ENCODE results near the gene CADM1. TPM values are rescaled to one million over a fixed set of nuclear protein-coding genes. Genes with fewer than 3 reads are reported as not detected.

The CADM1 gene
- total and polyA plus RNA-seq, 5 donors from 2014 or later = 3.6 to 11.3 (median 6.9) TPM

DNA sequence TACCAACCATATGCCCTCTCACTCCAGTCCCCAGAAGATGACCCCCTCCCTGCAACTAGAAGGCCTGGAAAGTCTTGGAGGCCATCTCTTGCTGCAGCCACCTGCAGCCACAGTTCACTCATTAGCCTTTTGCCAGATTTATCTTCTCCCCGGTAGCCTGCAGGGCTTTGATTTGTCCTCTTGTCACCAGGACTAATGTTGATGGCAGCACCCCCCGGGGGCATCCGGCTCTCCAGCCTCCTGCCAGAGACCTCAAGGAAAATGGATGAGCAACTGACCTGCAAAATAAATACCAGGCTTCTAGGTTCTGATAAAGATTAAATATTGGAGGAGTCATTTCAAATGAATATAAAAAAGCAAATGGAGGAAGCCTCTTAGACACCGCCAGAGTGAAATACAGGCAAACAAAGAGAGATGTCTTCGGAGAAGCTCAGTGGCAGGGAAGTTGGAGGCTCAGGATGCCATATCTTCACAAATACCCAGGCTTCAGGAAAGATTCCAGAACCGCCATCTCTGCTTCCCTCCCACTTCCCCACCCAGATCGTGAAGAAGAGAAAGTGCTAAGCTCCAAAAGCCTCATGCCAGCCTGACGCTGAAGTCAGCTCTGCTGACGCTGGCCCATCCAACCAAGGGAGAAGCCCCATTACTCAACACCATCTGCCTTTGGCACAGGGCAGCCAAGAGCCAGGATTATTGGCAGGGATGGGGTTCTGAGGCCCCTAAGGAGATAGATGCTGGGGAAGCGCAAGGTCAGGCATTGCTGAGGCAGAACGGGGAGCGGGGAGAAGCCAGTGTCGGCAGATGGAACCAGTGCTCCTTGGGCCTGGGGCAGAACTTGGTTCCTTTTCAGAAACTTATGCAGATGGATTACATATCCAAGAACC, 362.7 kb downstream of the CADM1 start:
- Mint-ChIP-seq H3K27ac (no peak overlapping the region), H3K4me3 (peak overlapping the region in 1 of 4 donors; percentile 56), H3K4me1 (no peaks in the 10 kb centered on the region), H3K27me3 (peaks cover 13% of the 10 kb centered on the region), H3K9me3 (peaks cover 0 to 2% (median 0%) of the 10 kb centered on the region in 7 donors), H3K36me3 (no peaks in the 10 kb centered on the region)
- Histone ChIP-seq H3K4me3 (ENCODE audit: low read depth, low read length) (no peak overlapping the region), H3K4me1 (ENCODE audit: control insufficient read depth, insufficient read depth, low read length, poor library complexity, severe bottlenecking) (no peaks in the 10 kb centered on the region), H3K27me3 (ENCODE audit: control insufficient read depth, insufficient read depth, low read length) (no peaks in the 10 kb centered on the region), H3K36me3 (ENCODE audit: control insufficient read depth, insufficient read depth, low read length) (no peaks in the 10 kb centered on the region), H3K9me3 (ENCODE audit: control insufficient read depth in 2 of 2, low read length in 2 of 2) (no peaks in the 10 kb centered on the region), H3K27ac (ENCODE audit: insufficient read depth, low read length, poor library complexity, severe bottlenecking) (no peak overlapping the region)
- no peak for ATAC-seq (ENCODE audit: low read depth in 2 of 2)
- DNase-seq = no peak

DNA sequence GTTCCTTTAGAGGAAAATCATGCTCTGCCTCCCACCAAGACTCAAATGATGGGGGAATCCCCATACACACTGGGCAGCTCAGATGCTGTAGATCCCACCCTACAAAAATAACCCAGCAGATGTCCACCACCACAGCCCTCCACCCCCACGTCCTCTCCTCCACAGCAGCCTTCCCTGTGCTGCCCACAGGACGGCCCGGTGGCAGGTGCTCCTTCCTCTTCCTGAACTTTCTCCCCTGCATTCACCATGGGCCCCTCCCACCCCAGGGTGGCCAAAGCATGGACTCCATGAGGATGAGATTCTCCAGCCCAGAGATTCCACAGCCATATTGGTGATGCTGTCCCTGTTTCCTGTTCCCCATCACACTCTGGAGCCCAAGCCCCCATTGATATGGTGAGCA, 368.3 kb downstream of the CADM1 start:
- H3K36me3 ChIP-seq (ENCODE audit: control insufficient read depth, insufficient read depth, low read length) = no peaks in the 10 kb centered on the region
- no peak for ATAC-seq (ENCODE audit: low read depth in 2 of 2)
- H3K36me3 Mint-ChIP-seq = no peaks in the 10 kb centered on the region

DNA sequence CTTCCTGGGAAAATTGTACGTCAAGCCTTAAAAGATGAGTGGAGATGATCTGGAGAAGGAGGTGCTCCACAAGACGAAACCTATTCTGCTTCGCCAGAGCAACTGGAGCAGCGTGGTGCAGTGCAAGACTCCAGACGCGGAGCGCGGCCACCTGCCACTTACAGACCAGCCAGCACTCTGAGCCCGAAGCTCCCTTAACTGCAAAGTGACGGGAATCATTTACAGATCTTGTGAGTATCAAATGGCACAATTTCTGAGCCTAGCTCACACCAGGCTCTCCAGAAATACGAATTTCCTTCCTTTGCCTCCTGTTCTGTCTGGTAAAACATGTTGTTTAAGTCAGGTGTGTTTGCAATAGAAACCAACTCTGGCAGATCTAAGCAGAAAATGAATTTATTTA, 369.3 kb downstream of the CADM1 start:
- Histone ChIP-seq H3K9me3 (ENCODE audit: control insufficient read depth in 2 of 2, low read length in 2 of 2) (no peaks in the 10 kb centered on the region), H3K4me1 (ENCODE audit: control insufficient read depth, insufficient read depth, low read length, poor library complexity, severe bottlenecking) (no peaks in the 10 kb centered on the region), H3K27ac (ENCODE audit: insufficient read depth, low read length, poor library complexity, severe bottlenecking) (no peak overlapping the region), H3K27me3 (ENCODE audit: control insufficient read depth, insufficient read depth, low read length) (no peaks in the 10 kb centered on the region), H3K4me3 (ENCODE audit: low read depth, low read length) (no peak overlapping the region), H3K36me3 (ENCODE audit: control insufficient read depth, insufficient read depth, low read length) (no peaks in the 10 kb centered on the region)
- Mint-ChIP-seq H3K4me3 (no peak overlapping the region), H3K9me3 (peaks cover 0 to 2% (median 0%) of the 10 kb centered on the region in 7 donors), H3K27me3 (peaks cover 18% of the 10 kb centered on the region), H3K36me3 (no peaks in the 10 kb centered on the region), H3K4me1 (no peaks in the 10 kb centered on the region), H3K27ac (no peak overlapping the region)
- DNase-seq = no peak
- no peak for ATAC-seq (ENCODE audit: low read depth in 2 of 2)

More for the DNA sequence above, 368.3 kb downstream of the CADM1 start:
- no peak overlapping the region for H3K4me3 Mint-ChIP-seq
- no peak for DNase-seq
- Histone ChIP-seq H3K4me1 (ENCODE audit: control insufficient read depth, insufficient read depth, low read length, poor library complexity, severe bottlenecking) (no peaks in the 10 kb centered on the region), H3K27ac (ENCODE audit: insufficient read depth, low read length, poor library complexity, severe bottlenecking) (no peak overlapping the region), H3K27me3 (ENCODE audit: control insufficient read depth, insufficient read depth, low read length) (no peaks in the 10 kb centered on the region), H3K4me3 (ENCODE audit: low read depth, low read length) (no peak overlapping the region), H3K9me3 (ENCODE audit: control insufficient read depth in 2 of 2, low read length in 2 of 2) (no peaks in the 10 kb centered on the region)
- H3K27ac Mint-ChIP-seq = no peak overlapping the region
- no peaks in the 10 kb centered on the region for H3K4me1 Mint-ChIP-seq
- H3K9me3 Mint-ChIP-seq = peaks cover 0 to 2% (median 0%) of the 10 kb centered on the region in 7 donors
- H3K27me3 Mint-ChIP-seq = peaks cover 18% of the 10 kb centered on the region

DNA sequence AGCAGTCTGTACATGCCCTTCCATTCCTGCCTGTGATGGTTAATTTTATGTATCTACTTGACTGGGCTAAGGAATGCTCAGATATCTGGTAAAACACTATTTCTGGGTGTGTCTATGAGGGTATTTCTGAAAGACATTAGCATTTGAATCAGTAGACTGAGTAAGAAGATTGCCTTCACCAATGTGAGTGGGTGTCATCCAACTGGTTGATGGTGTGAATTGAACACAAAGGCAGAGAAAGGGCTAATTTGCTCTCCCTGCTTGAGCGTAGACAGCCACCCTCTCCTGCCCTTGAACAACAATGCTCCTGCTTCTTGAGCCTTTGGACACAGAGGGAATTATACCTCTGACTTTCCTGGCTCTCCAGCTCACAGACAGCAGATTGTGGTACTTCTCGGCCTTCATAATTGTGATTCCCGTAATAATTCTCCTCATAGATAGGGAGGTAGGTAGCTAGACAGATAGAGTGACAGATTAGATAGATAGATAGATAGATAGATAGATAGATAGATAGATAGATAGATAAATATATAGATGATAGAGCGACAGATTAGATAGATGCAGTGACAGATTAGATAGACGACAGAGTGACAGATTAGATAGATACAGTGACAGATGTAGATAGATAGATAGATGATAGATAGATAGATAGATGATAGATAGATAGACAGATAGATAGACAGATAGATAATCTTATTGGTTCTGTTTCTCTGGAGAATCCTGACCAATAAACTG, 370.6 kb downstream of the CADM1 start:
- Mint-ChIP-seq H3K4me1 (no peaks in the 10 kb centered on the region), H3K9me3 (peaks cover 0 to 2% (median 0%) of the 10 kb centered on the region in 7 donors), H3K36me3 (no peaks in the 10 kb centered on the region), H3K27me3 (peaks cover 26% of the 10 kb centered on the region), H3K27ac (no peak overlapping the region), H3K4me3 (no peak overlapping the region)
- DNase-seq (no peak), ATAC-seq (ENCODE audit: low read depth in 2 of 2) (no peak)
- Histone ChIP-seq H3K36me3 (ENCODE audit: control insufficient read depth, insufficient read depth, low read length) (no peaks in the 10 kb centered on the region), H3K4me3 (ENCODE audit: low read depth, low read length) (no peak overlapping the region), H3K27ac (ENCODE audit: insufficient read depth, low read length, poor library complexity, severe bottlenecking) (no peak overlapping the region), H3K4me1 (ENCODE audit: control insufficient read depth, insufficient read depth, low read length, poor library complexity, severe bottlenecking) (no peaks in the 10 kb centered on the region), H3K9me3 (ENCODE audit: control insufficient read depth in 2 of 2, low read length in 2 of 2) (no peaks in the 10 kb centered on the region), H3K27me3 (ENCODE audit: control insufficient read depth, insufficient read depth, low read length) (no peaks in the 10 kb centered on the region)

- Mint-ChIP-seq H3K36me3 (no peaks in the 10 kb centered on the region), H3K27ac (no peak overlapping the region), H3K4me3 (no peak overlapping the region), H3K27me3 (peaks cover 19% of the 10 kb centered on the region), H3K9me3 (peaks cover 0 to 2% (median 0%) of the 10 kb centered on the region in 7 donors), H3K4me1 (no peaks in the 10 kb centered on the region)
- Histone ChIP-seq H3K27me3 (ENCODE audit: control insufficient read depth, insufficient read depth, low read length) (no peaks in the 10 kb centered on the region), H3K27ac (ENCODE audit: insufficient read depth, low read length, poor library complexity, severe bottlenecking) (no peak overlapping the region), H3K4me1 (ENCODE audit: control insufficient read depth, insufficient read depth, low read length, poor library complexity, severe bottlenecking) (no peaks in the 10 kb centered on the region), H3K9me3 (ENCODE audit: control insufficient read depth in 2 of 2, low read length in 2 of 2) (no peaks in the 10 kb centered on the region), H3K4me3 (ENCODE audit: low read depth, low read length) (no peak overlapping the region), H3K36me3 (ENCODE audit: control insufficient read depth, insufficient read depth, low read length) (no peaks in the 10 kb centered on the region)
- peak in 1 of 3 donors; percentile 2 for DNase-seq
- no peak for ATAC-seq (ENCODE audit: low read depth in 2 of 2)
Measured at GRCh38 chr11:115132436-115133228, 371.6 kb downstream of the CADM1 start.

DNA sequence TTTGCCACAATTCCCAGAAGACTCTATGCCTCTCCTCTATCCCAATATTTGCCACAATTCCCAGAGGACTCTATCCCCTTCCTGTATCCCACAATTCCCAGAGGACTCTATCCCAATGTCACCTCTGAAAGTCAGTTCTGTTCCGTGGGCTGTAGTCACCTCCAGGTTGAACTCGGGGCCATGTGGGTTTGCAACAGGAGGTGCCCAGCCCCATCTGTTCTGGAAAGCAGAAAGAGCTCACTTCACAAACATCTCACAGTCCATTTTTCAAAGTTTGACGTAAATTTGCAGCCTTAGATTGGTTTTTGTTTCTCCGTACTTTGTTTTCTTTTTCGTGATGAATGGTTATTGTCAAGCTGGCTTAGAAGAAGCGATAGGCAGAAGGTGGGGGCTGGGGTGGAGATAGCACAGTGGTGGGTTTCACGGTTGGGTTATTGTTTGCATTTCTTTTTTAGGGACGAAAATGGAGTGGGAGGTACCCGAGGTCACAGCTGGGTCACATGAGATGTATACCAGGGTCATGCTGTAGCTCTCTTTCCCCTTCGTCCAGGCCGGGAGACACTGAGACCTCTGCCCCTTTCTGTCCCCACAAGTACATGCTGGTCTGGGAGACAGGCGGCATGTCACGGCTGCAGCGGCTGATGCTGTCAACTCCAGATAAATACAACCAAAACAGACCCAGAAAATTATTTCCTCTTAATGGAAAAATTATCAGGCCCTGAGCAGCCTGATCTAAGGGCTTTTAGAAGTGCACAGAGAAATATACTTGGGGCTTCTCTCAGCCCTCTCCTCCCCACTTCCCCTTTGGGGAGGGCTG, 374.5 kb downstream of the CADM1 start:
- H3K4me3 ChIP-seq (ENCODE audit: low read depth, low read length) = no peak overlapping the region
- Mint-ChIP-seq H3K27ac (no peak overlapping the region), H3K9me3 (peaks cover 0 to 5% (median 1%) of the 10 kb centered on the region in 7 donors), H3K36me3 (no peaks in the 10 kb centered on the region), H3K27me3 (peaks cover 11% of the 10 kb centered on the region), H3K4me3 (no peak overlapping the region), H3K4me1 (no peaks in the 10 kb centered on the region)
- no peak overlapping the region for H3K27ac ChIP-seq (ENCODE audit: insufficient read depth, low read length, poor library complexity, severe bottlenecking)
- DNase-seq = no peak
- H3K36me3 ChIP-seq (ENCODE audit: control insufficient read depth, insufficient read depth, low read length) = no peaks in the 10 kb centered on the region
- no peaks in the 10 kb centered on the region for H3K27me3 ChIP-seq (ENCODE audit: control insufficient read depth, insufficient read depth, low read length)
- H3K9me3 ChIP-seq (ENCODE audit: control insufficient read depth in 2 of 2, low read length in 2 of 2) = no peaks in the 10 kb centered on the region
- H3K4me1 ChIP-seq (ENCODE audit: control insufficient read depth, insufficient read depth, low read length, poor library complexity, severe bottlenecking) = no peaks in the 10 kb centered on the region
- no peak for ATAC-seq (ENCODE audit: low read depth in 2 of 2)

- Mint-ChIP-seq H3K27me3 (peaks cover 11% of the 10 kb centered on the region), H3K4me1 (no peaks in the 10 kb centered on the region), H3K9me3 (peaks cover 0 to 5% (median 1%) of the 10 kb centered on the region in 7 donors), H3K4me3 (no peak overlapping the region), H3K36me3 (no peaks in the 10 kb centered on the region), H3K27ac (no peak overlapping the region)
- Histone ChIP-seq H3K9me3 (ENCODE audit: control insufficient read depth in 2 of 2, low read length in 2 of 2) (no peaks in the 10 kb centered on the region), H3K4me3 (ENCODE audit: low read depth, low read length) (no peak overlapping the region), H3K27ac (ENCODE audit: insufficient read depth, low read length, poor library complexity, severe bottlenecking) (no peak overlapping the region), H3K27me3 (ENCODE audit: control insufficient read depth, insufficient read depth, low read length) (no peaks in the 10 kb centered on the region), H3K4me1 (ENCODE audit: control insufficient read depth, insufficient read depth, low read length, poor library complexity, severe bottlenecking) (no peaks in the 10 kb centered on the region), H3K36me3 (ENCODE audit: control insufficient read depth, insufficient read depth, low read length) (no peaks in the 10 kb centered on the region)
- DNase-seq (no peak), ATAC-seq (ENCODE audit: low read depth in 2 of 2) (no peak)
Measured at GRCh38 chr11:115128226-115128625, 376.0 kb downstream of the CADM1 start.

Data from CD4-positive, CD25-positive, alpha-beta regulatory T cell (primary cell).